ENCODE results near the gene ARHGEF12. TPM values are rescaled to one million over a fixed set of nuclear protein-coding genes. Genes with fewer than 3 reads are reported as not detected.

ARHGEF12 gene
- total RNA-seq, 1 experiment from 2014 or later = 15.4 TPM

- H3K4me2 ChIP-seq (ENCODE audit: low read depth, low read length, poor library complexity, severe bottlenecking) = no peak overlapping the region
- H3K4me1 ChIP-seq (ENCODE audit: low read length) = peaks cover 7% of the 10 kb centered on the region
- no peaks in the 10 kb centered on the region for H3K36me3 ChIP-seq (ENCODE audit: insufficient read depth, low read length)
- H3K9me2 ChIP-seq (replicated peaks; ENCODE audit: insufficient read depth, low read length) = no peaks in the 10 kb centered on the region
- no peak overlapping the region for H2AFZ ChIP-seq (ENCODE audit: low read length)
- H3K27me3 ChIP-seq (ENCODE audit: low read length) = no peaks in the 10 kb centered on the region
- DNase-seq = no peak
- H4K20me1 ChIP-seq (ENCODE audit: insufficient read depth, low read depth, low read length) = no peaks in the 10 kb centered on the region
- no peak overlapping the region for H3K4me3 ChIP-seq (ENCODE audit: low read length)
- no peak overlapping the region for H3K27ac ChIP-seq (ENCODE audit: low read length)
- no peaks in the 10 kb centered on the region for H3K9me3 ChIP-seq (ENCODE audit: low read length)
- no peak overlapping the region for H3K9ac ChIP-seq (ENCODE audit: low read length)
- H3K79me2 ChIP-seq (ENCODE audit: low read length) = no peaks in the 10 kb centered on the region
Observed at GRCh38 chr11:120395778-120396177, 59.6 kb downstream of the ARHGEF12 start.

- Histone ChIP-seq H3K9me2 (replicated peaks; ENCODE audit: insufficient read depth, low read length) (no peaks in the 10 kb centered on the region), H3K4me1 (ENCODE audit: low read length) (peaks cover 11% of the 10 kb centered on the region), H3K79me2 (ENCODE audit: low read length) (0 out of 2 replicates have a peak, but pooled peaks cover 2% of the 10 kb centered on the region), H3K9ac (ENCODE audit: low read length) (no peak overlapping the region), H3K36me3 (ENCODE audit: insufficient read depth, low read length) (no peaks in the 10 kb centered on the region), H4K20me1 (ENCODE audit: insufficient read depth, low read depth, low read length) (no peaks in the 10 kb centered on the region), H3K27me3 (ENCODE audit: low read length) (no peaks in the 10 kb centered on the region), H2AFZ (ENCODE audit: low read length) (no peak overlapping the region), H3K27ac (ENCODE audit: low read length) (no peak overlapping the region), H3K4me3 (ENCODE audit: low read length) (no peak overlapping the region), H3K4me2 (ENCODE audit: low read depth, low read length, poor library complexity, severe bottlenecking) (no peak overlapping the region), H3K9me3 (ENCODE audit: low read length) (no peaks in the 10 kb centered on the region)
- DNase-seq = no peak
Observed at GRCh38 chr11:120398132-120398531, 61.9 kb downstream of the ARHGEF12 start.

- no peak overlapping the region for H3K4me3 ChIP-seq (ENCODE audit: low read length)
- H3K27me3 ChIP-seq (ENCODE audit: low read length) = no peaks in the 10 kb centered on the region
- H3K9me3 ChIP-seq (ENCODE audit: low read length) = no peaks in the 10 kb centered on the region
- no peaks in the 10 kb centered on the region for H3K36me3 ChIP-seq (ENCODE audit: insufficient read depth, low read length)
- H4K20me1 ChIP-seq (ENCODE audit: insufficient read depth, low read depth, low read length) = no peaks in the 10 kb centered on the region
- H3K9me2 ChIP-seq (replicated peaks; ENCODE audit: insufficient read depth, low read length) = no peaks in the 10 kb centered on the region
- DNase-seq = no peak
- no peak overlapping the region for H3K9ac ChIP-seq (ENCODE audit: low read length)
- peaks cover 6% of the 10 kb centered on the region; the same call in 1 of the 2 replicates for H3K79me2 ChIP-seq (ENCODE audit: low read length)
- H3K27ac ChIP-seq (ENCODE audit: low read length) = no peak overlapping the region
- no peak overlapping the region for H3K4me2 ChIP-seq (ENCODE audit: low read depth, low read length, poor library complexity, severe bottlenecking)
- H3K4me1 ChIP-seq (ENCODE audit: low read length) = peaks cover 11% of the 10 kb centered on the region
- no peak overlapping the region for H2AFZ ChIP-seq (ENCODE audit: low read length)
Observed at GRCh38 chr11:120399307-120399706, 63.1 kb downstream of the ARHGEF12 start.

- DNase-seq = no peak
- peaks cover 11% of the 10 kb centered on the region for H3K4me1 ChIP-seq (ENCODE audit: low read length)
- H3K27me3 ChIP-seq (ENCODE audit: low read length) = no peaks in the 10 kb centered on the region
- no peaks in the 10 kb centered on the region for H4K20me1 ChIP-seq (ENCODE audit: insufficient read depth, low read depth, low read length)
- H3K9ac ChIP-seq (ENCODE audit: low read length) = no peak overlapping the region
- H3K9me2 ChIP-seq (replicated peaks; ENCODE audit: insufficient read depth, low read length) = no peaks in the 10 kb centered on the region
- no peak overlapping the region for H3K27ac ChIP-seq (ENCODE audit: low read length)
- H3K9me3 ChIP-seq (ENCODE audit: low read length) = no peaks in the 10 kb centered on the region
- H3K4me3 ChIP-seq (ENCODE audit: low read length) = no peak overlapping the region
- H3K36me3 ChIP-seq (ENCODE audit: insufficient read depth, low read length) = no peaks in the 10 kb centered on the region
- no peak overlapping the region for H2AFZ ChIP-seq (ENCODE audit: low read length)
- peaks cover 13% of the 10 kb centered on the region; the same call in 1 of the 2 replicates for H3K79me2 ChIP-seq (ENCODE audit: low read length)
- no peak overlapping the region for H3K4me2 ChIP-seq (ENCODE audit: low read depth, low read length, poor library complexity, severe bottlenecking)
Observed at GRCh38 chr11:120400564-120401364, 64.6 kb downstream of the ARHGEF12 start.

- no peak overlapping the region for H2AFZ ChIP-seq (ENCODE audit: low read length)
- peaks cover 11% of the 10 kb centered on the region for H3K4me1 ChIP-seq (ENCODE audit: low read length)
- H3K27ac ChIP-seq (ENCODE audit: low read length) = no peak overlapping the region
- H3K9ac ChIP-seq (ENCODE audit: low read length) = no peak overlapping the region
- H4K20me1 ChIP-seq (ENCODE audit: insufficient read depth, low read depth, low read length) = no peaks in the 10 kb centered on the region
- H3K9me2 ChIP-seq (replicated peaks; ENCODE audit: insufficient read depth, low read length) = no peaks in the 10 kb centered on the region
- H3K9me3 ChIP-seq (ENCODE audit: low read length) = no peaks in the 10 kb centered on the region
- DNase-seq = no peak
- no peaks in the 10 kb centered on the region for H3K36me3 ChIP-seq (ENCODE audit: insufficient read depth, low read length)
- peaks cover 13% of the 10 kb centered on the region; the same call in 1 of the 2 replicates for H3K79me2 ChIP-seq (ENCODE audit: low read length)
- no peak overlapping the region for H3K4me2 ChIP-seq (ENCODE audit: low read depth, low read length, poor library complexity, severe bottlenecking)
- H3K27me3 ChIP-seq (ENCODE audit: low read length) = no peaks in the 10 kb centered on the region
- no peak overlapping the region for H3K4me3 ChIP-seq (ENCODE audit: low read length)
Observed at GRCh38 chr11:120401506-120401905, 65.3 kb downstream of the ARHGEF12 start.

- peaks cover 11% of the 10 kb centered on the region for H3K4me1 ChIP-seq (ENCODE audit: low read length)
- H3K27me3 ChIP-seq (ENCODE audit: low read length) = no peaks in the 10 kb centered on the region
- no peak overlapping the region for H3K4me2 ChIP-seq (ENCODE audit: low read depth, low read length, poor library complexity, severe bottlenecking)
- no peak overlapping the region for H3K9ac ChIP-seq (ENCODE audit: low read length)
- H3K4me3 ChIP-seq (ENCODE audit: low read length) = no peak overlapping the region
- no peak overlapping the region for H3K27ac ChIP-seq (ENCODE audit: low read length)
- no peak overlapping the region for H2AFZ ChIP-seq (ENCODE audit: low read length)
- peaks cover 13% of the 10 kb centered on the region; the same call in 1 of the 2 replicates for H3K79me2 ChIP-seq (ENCODE audit: low read length)
- no peaks in the 10 kb centered on the region for H3K36me3 ChIP-seq (ENCODE audit: insufficient read depth, low read length)
- DNase-seq = no peak
- H3K9me3 ChIP-seq (ENCODE audit: low read length) = no peaks in the 10 kb centered on the region
- H4K20me1 ChIP-seq (ENCODE audit: insufficient read depth, low read depth, low read length) = no peaks in the 10 kb centered on the region
- H3K9me2 ChIP-seq (replicated peaks; ENCODE audit: insufficient read depth, low read length) = no peaks in the 10 kb centered on the region
Observed at GRCh38 chr11:120403966-120404365, 67.8 kb downstream of the ARHGEF12 start.

GRCh38 chr11:120404495-120404894 lies 68.3 kb downstream of the ARHGEF12 start:
- H2AFZ ChIP-seq (ENCODE audit: low read length) = no peak overlapping the region
- no peaks in the 10 kb centered on the region for H4K20me1 ChIP-seq (ENCODE audit: insufficient read depth, low read depth, low read length)
- H3K9me3 ChIP-seq (ENCODE audit: low read length) = no peaks in the 10 kb centered on the region
- no peaks in the 10 kb centered on the region for H3K27me3 ChIP-seq (ENCODE audit: low read length)
- no peak overlapping the region for H3K4me2 ChIP-seq (ENCODE audit: low read depth, low read length, poor library complexity, severe bottlenecking)
- DNase-seq = no peak
- no peak overlapping the region for H3K27ac ChIP-seq (ENCODE audit: low read length)
- H3K79me2 ChIP-seq (ENCODE audit: low read length) = peaks cover 13% of the 10 kb centered on the region; the same call in 1 of the 2 replicates
- H3K4me1 ChIP-seq (ENCODE audit: low read length) = peaks cover 11% of the 10 kb centered on the region
- H3K36me3 ChIP-seq (ENCODE audit: insufficient read depth, low read length) = no peaks in the 10 kb centered on the region
- no peaks in the 10 kb centered on the region for H3K9me2 ChIP-seq (replicated peaks; ENCODE audit: insufficient read depth, low read length)
- no peak overlapping the region for H3K4me3 ChIP-seq (ENCODE audit: low read length)
- H3K9ac ChIP-seq (ENCODE audit: low read length) = no peak overlapping the region

- Histone ChIP-seq H3K27me3 (ENCODE audit: low read length) (no peaks in the 10 kb centered on the region), H3K4me3 (ENCODE audit: low read length) (no peak overlapping the region)
Observed at GRCh38 chr11:120409655-120410054, 73.4 kb downstream of the ARHGEF12 start.

More at GRCh38 chr11:120409655-120410054, 73.4 kb downstream of the ARHGEF12 start:
- peaks cover 3% of the 10 kb centered on the region; the same call in 1 of the 2 replicates for H3K79me2 ChIP-seq (ENCODE audit: low read length)
- no peaks in the 10 kb centered on the region for H3K4me1 ChIP-seq (ENCODE audit: low read length)
- no peak overlapping the region for H2AFZ ChIP-seq (ENCODE audit: low read length)
- H3K9me3 ChIP-seq (ENCODE audit: low read length) = no peaks in the 10 kb centered on the region
- no peaks in the 10 kb centered on the region for H3K9me2 ChIP-seq (replicated peaks; ENCODE audit: insufficient read depth, low read length)
- H3K9ac ChIP-seq (ENCODE audit: low read length) = no peak overlapping the region
- no peaks in the 10 kb centered on the region for H3K36me3 ChIP-seq (ENCODE audit: insufficient read depth, low read length)
- H3K27ac ChIP-seq (ENCODE audit: low read length) = no peak overlapping the region
- H3K4me2 ChIP-seq (ENCODE audit: low read depth, low read length, poor library complexity, severe bottlenecking) = no peak overlapping the region
- no peaks in the 10 kb centered on the region for H4K20me1 ChIP-seq (ENCODE audit: insufficient read depth, low read depth, low read length)
- DNase-seq = no peak
